Measurements from ENCODE around the gene ASCL1.

The ASCL1 gene

GRCh38 chr12:102956738-102957327 is 641 bp upstream of the ASCL1 start:
- no peak overlapping the region for H3K4me3 ChIP-seq (ENCODE audit: control insufficient read depth, low read depth, low read length)
- TF ChIP-seq CTCF (IDR thresholded peaks at IDR 0.05; ENCODE audit: control insufficient read depth, insufficient read depth, low read depth, low read length, missing control alignments): no peak
- no peak for DNase-seq (ENCODE audit: low read depth)

GRCh38 chr12:102958073-102958829 is 777 bp downstream of the ASCL1 start:
- peak overlapping the region; percentile 34 for H3K4me3 ChIP-seq (ENCODE audit: control insufficient read depth, low read depth, low read length)
- no peak for TF ChIP-seq CTCF (IDR thresholded peaks at IDR 0.05; ENCODE audit: control insufficient read depth, insufficient read depth, low read depth, low read length, missing control alignments)
- DNase-seq (ENCODE audit: low read depth): no peak

GRCh38 chr12:102958830-102959176 is 1.3 kb downstream of the ASCL1 start:
- no peak overlapping the region; the same call in 1 of the 2 replicates for H3K4me3 ChIP-seq (ENCODE audit: control insufficient read depth, low read depth, low read length)
- no peak for DNase-seq (ENCODE audit: low read depth)

GRCh38 chr12:102959391-102959790 is 1.9 kb downstream of the ASCL1 start:
- DNase-seq (ENCODE audit: low read depth): no peak
- H3K4me3 ChIP-seq (ENCODE audit: control insufficient read depth, low read depth, low read length): no peak overlapping the region
- TF ChIP-seq CTCF (IDR thresholded peaks at IDR 0.05; ENCODE audit: control insufficient read depth, insufficient read depth, low read depth, low read length, missing control alignments): no peak

More at GRCh38 chr12:102958830-102959176, 1.3 kb downstream of the ASCL1 start:
- no peak for TF ChIP-seq CTCF (IDR thresholded peaks at IDR 0.05; ENCODE audit: control insufficient read depth, insufficient read depth, low read depth, low read length, missing control alignments)

GRCh38 chr12:102960766-102961465 is 3.4 kb downstream of the ASCL1 start:
- no peak overlapping the region for H3K4me3 ChIP-seq (ENCODE audit: control insufficient read depth, low read depth, low read length)
- no peak for DNase-seq (ENCODE audit: low read depth)
- TF ChIP-seq CTCF (IDR thresholded peaks at IDR 0.05; ENCODE audit: control insufficient read depth, insufficient read depth, low read depth, low read length, missing control alignments): no peak

- DNase-seq (ENCODE audit: low read depth): no peak
- no peak overlapping the region for H3K4me3 ChIP-seq (ENCODE audit: control insufficient read depth, low read depth, low read length)
- no peak for TF ChIP-seq CTCF (IDR thresholded peaks at IDR 0.05; ENCODE audit: control insufficient read depth, insufficient read depth, low read depth, low read length, missing control alignments)
Measured at GRCh38 chr12:102961466-102961855, 4.0 kb downstream of the ASCL1 start.
